ENCODE results near the gene DDAH2. TPM values are rescaled to one million over a fixed set of nuclear protein-coding genes. Genes with fewer than 3 reads are reported as not detected.

DDAH2 gene, protein sequence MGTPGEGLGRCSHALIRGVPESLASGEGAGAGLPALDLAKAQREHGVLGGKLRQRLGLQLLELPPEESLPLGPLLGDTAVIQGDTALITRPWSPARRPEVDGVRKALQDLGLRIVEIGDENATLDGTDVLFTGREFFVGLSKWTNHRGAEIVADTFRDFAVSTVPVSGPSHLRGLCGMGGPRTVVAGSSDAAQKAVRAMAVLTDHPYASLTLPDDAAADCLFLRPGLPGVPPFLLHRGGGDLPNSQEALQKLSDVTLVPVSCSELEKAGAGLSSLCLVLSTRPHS
- total RNA-seq (13.6 TPM), polyA plus RNA-seq (10 to 100 TPM; 16.0 to 19.8 (median 17.7) TPM)

GRCh38 chr6:31728767-31729514 lies at the start of gene DDAH2:
Gene DDAH2, minus strand, starts transcription at chr6:31729299. Its CDS starts 138 bp downstream, at chr6:31729161.
- peaks cover 20% of the 10 kb centered on the region for H3K36me3 Mint-ChIP-seq
- H3K27ac Mint-ChIP-seq, result peak within 1 kb of the TSS; percentile 90 to 92 (median 91)
- H3K4me1 ChIP-seq (ENCODE audit: control insufficient read depth, insufficient read depth, low read length, poor library complexity, severe bottlenecking), result peaks cover 25% of the 10 kb centered on the region
- peak within 1 kb of the TSS; percentile 79 for H3K4me3 ChIP-seq (ENCODE audit: low read depth, low read length)
- no peaks in the 10 kb centered on the region for H3K9me3 ChIP-seq (ENCODE audit: control insufficient read depth in 2 of 2, low read length in 2 of 2)
- H3K36me3 ChIP-seq (ENCODE audit: control insufficient read depth, insufficient read depth, low read length), result peaks cover 32% of the 10 kb centered on the region
- H3K27me3 Mint-ChIP-seq, result no peaks in the 10 kb centered on the region
- peak within 1 kb of the TSS; percentile 71 for H3K27ac ChIP-seq (ENCODE audit: insufficient read depth, low read length, poor library complexity, severe bottlenecking)
- H3K27me3 ChIP-seq (ENCODE audit: control insufficient read depth, insufficient read depth, low read length), result no peaks in the 10 kb centered on the region
- peaks cover 0 to 1% (median 0%) of the 10 kb centered on the region in 7 donors for H3K9me3 Mint-ChIP-seq
- peak; percentile 8 to 20 for ATAC-seq (ENCODE audit: low read depth in 2 of 2)
- H3K4me1 Mint-ChIP-seq, result peaks cover 0 to 54% (median 26%) of the 10 kb centered on the region in 4 donors
- DNase-seq, result no peak
- peak within 1 kb of the TSS; percentile 81 to 98 (median 96) for H3K4me3 Mint-ChIP-seq

GRCh38 chr6:31778193-31778592 lies 49.1 kb upstream of the DDAH2 start:
- peaks cover 0 to 33% (median 7%) of the 10 kb centered on the region in 4 donors for H3K4me1 Mint-ChIP-seq
- H3K27me3 Mint-ChIP-seq, result peaks cover 4% of the 10 kb centered on the region
- no peak overlapping the region for H3K4me3 Mint-ChIP-seq
- no peak for ATAC-seq (ENCODE audit: low read depth in 2 of 2)
- Histone ChIP-seq H3K4me1 (ENCODE audit: control insufficient read depth, insufficient read depth, low read length, poor library complexity, severe bottlenecking) (peaks cover 28% of the 10 kb centered on the region), H3K27ac (ENCODE audit: insufficient read depth, low read length, poor library complexity, severe bottlenecking) (no peak overlapping the region), H3K36me3 (ENCODE audit: control insufficient read depth, insufficient read depth, low read length) (peaks cover 12% of the 10 kb centered on the region), H3K27me3 (ENCODE audit: control insufficient read depth, insufficient read depth, low read length) (no peaks in the 10 kb centered on the region), H3K4me3 (ENCODE audit: low read depth, low read length) (no peak overlapping the region), H3K9me3 (ENCODE audit: control insufficient read depth in 2 of 2, low read length in 2 of 2) (no peaks in the 10 kb centered on the region)
- H3K36me3 Mint-ChIP-seq, result peaks cover 8% of the 10 kb centered on the region
- no peak for DNase-seq
- no peaks in the 10 kb centered on the region for H3K9me3 Mint-ChIP-seq
- no peak overlapping the region for H3K27ac Mint-ChIP-seq

- DNase-seq (no peak), ATAC-seq (ENCODE audit: low read depth in 2 of 2) (no peak)
- Histone ChIP-seq H3K27me3 (ENCODE audit: control insufficient read depth, insufficient read depth, low read length) (no peaks in the 10 kb centered on the region), H3K27ac (ENCODE audit: insufficient read depth, low read length, poor library complexity, severe bottlenecking) (peak overlapping the region; percentile 63), H3K9me3 (ENCODE audit: control insufficient read depth in 2 of 2, low read length in 2 of 2) (no peaks in the 10 kb centered on the region), H3K36me3 (ENCODE audit: control insufficient read depth, insufficient read depth, low read length) (peaks cover 10% of the 10 kb centered on the region), H3K4me3 (ENCODE audit: low read depth, low read length) (no peak overlapping the region), H3K4me1 (ENCODE audit: control insufficient read depth, insufficient read depth, low read length, poor library complexity, severe bottlenecking) (peaks cover 33% of the 10 kb centered on the region)
- peaks cover 0 to 38% (median 7%) of the 10 kb centered on the region in 4 donors for H3K4me1 Mint-ChIP-seq
- H3K27ac Mint-ChIP-seq, result peak overlapping the region; percentile 52 to 81 (median 74)
- H3K36me3 Mint-ChIP-seq, result peaks cover 3% of the 10 kb centered on the region
- no peak overlapping the region for H3K4me3 Mint-ChIP-seq
- H3K9me3 Mint-ChIP-seq, result no peaks in the 10 kb centered on the region
- peaks cover 4% of the 10 kb centered on the region for H3K27me3 Mint-ChIP-seq
These were observed 48.6 kb upstream of the DDAH2 start for GRCh38 chr6:31777667-31778050.

DNA sequence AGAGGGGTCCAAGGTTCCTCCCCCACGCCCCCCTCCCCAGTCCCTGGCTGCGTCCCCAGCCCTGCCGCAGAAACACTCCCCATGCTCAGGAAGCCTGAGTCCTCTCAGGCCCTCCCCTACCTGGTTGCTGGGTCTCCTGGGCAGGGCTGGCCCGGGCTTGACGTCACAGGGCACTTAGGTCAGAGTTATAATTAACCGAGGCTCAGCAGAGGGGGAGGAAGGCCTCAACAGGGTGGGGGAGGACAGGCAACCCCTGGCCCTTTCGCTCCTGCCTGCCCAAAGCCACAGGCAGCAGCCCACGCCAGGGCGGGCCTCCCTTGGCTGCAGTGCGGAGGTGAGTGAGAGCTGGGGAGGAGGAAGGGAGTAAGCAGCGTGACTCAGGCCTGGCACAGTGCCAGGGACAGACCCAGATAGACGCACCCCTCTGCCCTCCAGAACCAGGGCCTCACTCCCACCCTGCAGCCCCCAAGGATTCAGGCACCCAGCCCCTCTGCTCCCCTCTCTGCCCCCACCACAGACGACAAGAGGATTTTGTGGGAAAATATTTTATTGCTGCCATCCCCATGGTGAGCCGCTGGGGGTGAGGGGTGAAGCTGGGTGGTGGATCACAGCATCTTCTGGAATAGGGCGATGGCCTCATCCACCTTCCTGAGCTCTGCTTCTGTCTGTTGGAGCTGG lies 48.0 kb upstream of the DDAH2 start, which contains the start of gene VWA7:
VWA7 (minus strand) TSS at position 340 of the 678 bp plus-strand sequence. CDS start 549 bp downstream, outside the sequence.
- Mint-ChIP-seq H3K4me3 (peak within 1 kb of the TSS in 3 of 4 donors; percentile 23 to 86 (median 74)), H3K27ac (peak within 1 kb of the TSS; percentile 52 to 81 (median 74)), H3K27me3 (peaks cover 4% of the 10 kb centered on the region), H3K36me3 (peaks cover 3% of the 10 kb centered on the region), H3K4me1 (peaks cover 0 to 43% (median 9%) of the 10 kb centered on the region in 4 donors), H3K9me3 (no peaks in the 10 kb centered on the region)
- Histone ChIP-seq H3K36me3 (ENCODE audit: control insufficient read depth, insufficient read depth, low read length) (peaks cover 10% of the 10 kb centered on the region), H3K4me1 (ENCODE audit: control insufficient read depth, insufficient read depth, low read length, poor library complexity, severe bottlenecking) (peaks cover 38% of the 10 kb centered on the region), H3K9me3 (ENCODE audit: control insufficient read depth in 2 of 2, low read length in 2 of 2) (no peaks in the 10 kb centered on the region), H3K4me3 (ENCODE audit: low read depth, low read length) (no peak within 1 kb of the TSS), H3K27me3 (ENCODE audit: control insufficient read depth, insufficient read depth, low read length) (no peaks in the 10 kb centered on the region), H3K27ac (ENCODE audit: insufficient read depth, low read length, poor library complexity, severe bottlenecking) (peak within 1 kb of the TSS; percentile 63)
- DNase-seq (peak; percentile 48 to 81 (median 51)), ATAC-seq (ENCODE audit: low read depth in 2 of 2) (peak; percentile 68 to 71)

DNA sequence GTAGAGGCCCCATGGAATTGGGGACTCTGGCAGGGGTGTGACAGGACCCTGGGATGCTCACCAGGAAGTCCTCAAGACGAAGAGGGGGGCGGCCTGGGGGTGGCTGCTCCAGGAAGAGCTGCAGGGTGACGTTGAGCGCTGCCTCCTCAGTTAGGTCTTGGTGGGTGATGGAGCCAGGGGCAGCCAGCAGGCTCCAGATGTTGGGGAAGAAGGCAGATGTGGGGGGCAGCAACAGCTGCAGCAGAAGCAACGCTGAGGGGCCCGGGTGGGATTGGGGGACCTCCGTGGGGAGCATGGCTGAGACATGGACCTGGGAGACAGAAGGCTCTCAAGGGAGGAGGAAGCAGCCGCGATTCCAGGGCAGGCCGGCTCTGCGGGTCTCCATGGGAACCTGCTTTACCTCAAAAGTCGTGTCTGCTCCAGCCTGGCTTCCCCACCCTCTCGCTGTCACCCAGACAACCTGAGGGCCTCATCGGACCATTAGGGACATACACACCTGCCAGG lies 47.4 kb upstream of the DDAH2 start:
- H3K4me1 Mint-ChIP-seq, result peaks cover 0 to 46% (median 12%) of the 10 kb centered on the region in 4 donors
- DNase-seq (no peak), ATAC-seq (ENCODE audit: low read depth in 2 of 2) (no peak)
- Histone ChIP-seq H3K27ac (ENCODE audit: insufficient read depth, low read length, poor library complexity, severe bottlenecking) (peak overlapping the region; percentile 63), H3K36me3 (ENCODE audit: control insufficient read depth, insufficient read depth, low read length) (peaks cover 10% of the 10 kb centered on the region), H3K4me3 (ENCODE audit: low read depth, low read length) (no peak overlapping the region), H3K27me3 (ENCODE audit: control insufficient read depth, insufficient read depth, low read length) (no peaks in the 10 kb centered on the region), H3K4me1 (ENCODE audit: control insufficient read depth, insufficient read depth, low read length, poor library complexity, severe bottlenecking) (peaks cover 44% of the 10 kb centered on the region), H3K9me3 (ENCODE audit: control insufficient read depth in 2 of 2, low read length in 2 of 2) (no peaks in the 10 kb centered on the region)
- H3K27me3 Mint-ChIP-seq, result peaks cover 4% of the 10 kb centered on the region
- no peaks in the 10 kb centered on the region for H3K9me3 Mint-ChIP-seq
- H3K36me3 Mint-ChIP-seq, result peaks cover 3% of the 10 kb centered on the region
- peak overlapping the region in 2 of 3 donors; percentile 74 to 78 for H3K27ac Mint-ChIP-seq
- H3K4me3 Mint-ChIP-seq, result peak overlapping the region in 3 of 4 donors; percentile 23 to 86 (median 74)

DNA sequence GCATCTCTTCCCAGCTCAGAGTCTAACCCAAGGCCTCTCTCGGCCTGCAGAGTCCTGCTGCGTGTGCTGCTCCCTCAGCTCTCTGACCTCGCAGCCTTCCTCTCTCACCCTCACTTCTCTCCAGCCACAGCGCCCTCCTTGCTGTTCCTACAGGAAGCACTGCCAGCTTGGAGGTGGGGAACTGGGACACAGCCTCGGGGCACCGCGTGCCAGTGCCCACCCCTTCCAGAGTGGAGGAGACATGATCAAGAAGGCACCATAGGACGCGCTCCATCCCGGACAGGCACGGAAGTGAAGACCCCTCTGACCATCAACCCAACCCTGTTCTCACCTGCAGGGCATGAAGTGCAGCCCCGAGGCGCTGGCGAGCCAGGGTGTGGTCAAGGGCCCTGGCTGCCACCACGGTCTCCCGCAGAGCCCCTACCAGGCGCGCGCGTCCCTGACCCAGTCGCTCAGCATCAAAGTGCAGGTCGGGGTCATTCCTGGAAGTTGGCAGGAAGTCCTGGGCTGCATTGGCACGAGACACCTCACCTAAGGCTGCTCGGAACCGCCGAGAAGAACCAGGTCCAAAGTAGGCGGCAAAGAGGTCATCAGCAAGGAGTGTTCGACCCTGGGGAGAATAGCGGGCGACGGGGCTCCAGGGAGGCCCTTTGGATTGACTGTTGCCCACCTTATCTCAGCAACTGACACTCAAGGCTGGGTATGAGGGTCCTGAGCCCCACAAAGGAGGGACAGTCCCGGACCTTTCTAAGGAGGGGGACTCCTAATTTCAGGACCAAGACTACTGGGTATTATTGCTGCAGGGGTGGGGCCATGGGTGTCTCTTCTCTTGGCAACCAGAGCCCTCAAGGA lies 46.8 kb upstream of the DDAH2 start:
- Histone ChIP-seq H3K36me3 (ENCODE audit: control insufficient read depth, insufficient read depth, low read length) (peaks cover 10% of the 10 kb centered on the region), H3K4me1 (ENCODE audit: control insufficient read depth, insufficient read depth, low read length, poor library complexity, severe bottlenecking) (peaks cover 51% of the 10 kb centered on the region), H3K9me3 (ENCODE audit: control insufficient read depth in 2 of 2, low read length in 2 of 2) (no peaks in the 10 kb centered on the region), H3K4me3 (ENCODE audit: low read depth, low read length) (no peak overlapping the region), H3K27ac (ENCODE audit: insufficient read depth, low read length, poor library complexity, severe bottlenecking) (no peak overlapping the region), H3K27me3 (ENCODE audit: control insufficient read depth, insufficient read depth, low read length) (no peaks in the 10 kb centered on the region)
- ATAC-seq (ENCODE audit: low read depth in 2 of 2), result no peak
- H3K9me3 Mint-ChIP-seq, result no peaks in the 10 kb centered on the region
- DNase-seq, result no peak
- H3K4me1 Mint-ChIP-seq, result peaks cover 0 to 53% (median 18%) of the 10 kb centered on the region in 4 donors
- peak overlapping the region; percentile 74 to 90 (median 86) for H3K27ac Mint-ChIP-seq
- H3K27me3 Mint-ChIP-seq, result peaks cover 4% of the 10 kb centered on the region
- peaks cover under 1% of the 10 kb centered on the region for H3K36me3 Mint-ChIP-seq
- H3K4me3 Mint-ChIP-seq, result peak overlapping the region in 3 of 4 donors; percentile 23 to 86 (median 74)

Data from CD4-positive, CD25-positive, alpha-beta regulatory T cell (primary cell).